HEK293 (cell line): ENCODE results near the gene PPDPF.

Source experiments
- BCL11A ChIP-seq: fragments of 450-650 bp; formaldehyde crosslinking; IDR thresholded peaks from 2 replicates; pipeline ENCODE4 v1.5.1; 2016; ENCODE audit warnings: low read depth, missing biosample characterization, missing genetic modification characterization
- GLI2 ChIP-seq: fragments of 450-650 bp; formaldehyde crosslinking; IDR thresholded peaks from 2 replicates; pipeline ENCODE4; 2017; ENCODE audit warnings: missing biosample characterization, missing genetic modification characterization, low read depth, borderline replicate concordance
- IKZF3 ChIP-seq: fragments of 450-650 bp; IDR thresholded peaks from 2 replicates; pipeline ENCODE4 v1.5.0; 2018; ENCODE audit warnings: missing biosample characterization, mild to moderate bottlenecking, missing genetic modification characterization, moderate library complexity
- KLF8 ChIP-seq: fragments of 450-650 bp; formaldehyde crosslinking; IDR thresholded peaks from 2 replicates; pipeline ENCODE4 v1.5.1; 2016; ENCODE audit warnings: missing biosample characterization, missing genetic modification characterization
- SP7 ChIP-seq: fragments of 450-650 bp; formaldehyde crosslinking; IDR thresholded peaks from 2 replicates; pipeline ENCODE4 v1.5.1; 2016; ENCODE audit warnings: missing biosample characterization, missing genetic modification characterization
- ZBTB17 ChIP-seq: fragments of 450-650 bp; formaldehyde crosslinking; IDR thresholded peaks from 2 replicates; pipeline ENCODE4 v1.5.1; 2016; ENCODE audit warnings: missing biosample characterization, missing genetic modification characterization
- ZBTB7A ChIP-seq: fragments of 450-650 bp; formaldehyde crosslinking; IDR thresholded peaks from 2 replicates; pipeline ENCODE4 v1.5.1; 2016; ENCODE audit warnings: low read depth, missing biosample characterization, missing genetic modification characterization
- ZFP69B ChIP-seq: fragments of 450-650 bp; formaldehyde crosslinking; IDR thresholded peaks from 2 replicates; pipeline ENCODE4 v1.5.1; 2016; ENCODE audit warnings: missing biosample characterization, missing genetic modification characterization
- ZNF114 ChIP-seq: fragments of 450-650 bp; formaldehyde crosslinking; IDR thresholded peaks from 2 replicates; pipeline ENCODE4 v1.5.0; 2017; ENCODE audit warnings: missing biosample characterization, missing genetic modification characterization
- ZNF2 ChIP-seq: fragments of 450-650 bp; formaldehyde crosslinking; IDR thresholded peaks from 2 replicates; pipeline ENCODE4 v1.5.1; 2016; ENCODE audit warnings: missing biosample characterization, missing genetic modification characterization
- ZNF239 ChIP-seq: fragments of 450-650 bp; formaldehyde crosslinking; IDR thresholded peaks from 2 replicates; pipeline ENCODE4 v1.5.1; 2016; ENCODE audit warnings: missing biosample characterization, missing genetic modification characterization
- ZNF529 ChIP-seq: fragments of 450-650 bp; formaldehyde crosslinking; IDR thresholded peaks from 2 replicates; pipeline ENCODE4 v1.5.1; 2017; ENCODE audit warnings: missing genetic modification characterization, missing biosample characterization; ENCODE audit not compliant: insufficient replicate concordance
- ZNF600 ChIP-seq: fragments of 450-650 bp; formaldehyde crosslinking; IDR thresholded peaks from 2 replicates; pipeline ENCODE4 v1.5.1; 2016; ENCODE audit warnings: missing biosample characterization, missing genetic modification characterization
- ZNF707 ChIP-seq: fragments of 450-650 bp; formaldehyde crosslinking; IDR thresholded peaks from 2 replicates; pipeline ENCODE4 v1.5.1; 2016; ENCODE audit warnings: missing biosample characterization, missing genetic modification characterization
- ZNF776 ChIP-seq: fragments of 450-650 bp; formaldehyde crosslinking; IDR thresholded peaks from 2 replicates; pipeline ENCODE4 v1.5.0; 2017; ENCODE audit warnings: missing biosample characterization, missing genetic modification characterization, borderline replicate concordance
- ZNF791 ChIP-seq: fragments of 450-650 bp; formaldehyde crosslinking; IDR thresholded peaks from 2 replicates; pipeline ENCODE4 v1.5.1; 2016; ENCODE audit warnings: missing biosample characterization, missing genetic modification characterization
- ZNF792 ChIP-seq: fragments of 450-650 bp; formaldehyde crosslinking; IDR thresholded peaks from 2 replicates; pipeline ENCODE4 v1.5.1; 2016; ENCODE audit warnings: missing biosample characterization, missing genetic modification characterization
- ZNF837 ChIP-seq: fragments of 450-650 bp; formaldehyde crosslinking; IDR thresholded peaks from 2 replicates; pipeline ENCODE4 v1.5.1; 2016; ENCODE audit warnings: missing biosample characterization, missing genetic modification characterization
- TF ChIP-seq, protein P1 (sequence below): fragments of 450-650 bp; formaldehyde crosslinking; IDR thresholded peaks from 2 replicates; pipeline ENCODE4 v1.5.1; 2016; ENCODE audit warnings: missing biosample characterization, missing genetic modification characterization
- TF ChIP-seq, protein P2 (sequence below): fragments of 450-650 bp; formaldehyde crosslinking; IDR thresholded peaks from 2 replicates; pipeline ENCODE4 v1.5.1; 2016; ENCODE audit warnings: missing biosample characterization, missing genetic modification characterization
- TF ChIP-seq, protein P3 (sequence below): fragments of 450-650 bp; formaldehyde crosslinking; IDR thresholded peaks from 2 replicates; pipeline ENCODE4 v1.5.1; 2017; ENCODE audit warnings: missing biosample characterization, missing genetic modification characterization
- TF ChIP-seq, protein P4 (sequence below): IDR thresholded peaks from 2 replicates; pipeline ENCODE4 v1.6.1; 2011; ENCODE audit warnings: mild to moderate bottlenecking, low read depth, low read length, borderline replicate concordance
- TF ChIP-seq, protein P5 (sequence below): fragments of 450-650 bp; formaldehyde crosslinking; IDR thresholded peaks from 2 replicates; pipeline ENCODE4 v1.5.1; 2016; ENCODE audit warnings: missing biosample characterization, missing genetic modification characterization

Gene PPDPF

DNA sequence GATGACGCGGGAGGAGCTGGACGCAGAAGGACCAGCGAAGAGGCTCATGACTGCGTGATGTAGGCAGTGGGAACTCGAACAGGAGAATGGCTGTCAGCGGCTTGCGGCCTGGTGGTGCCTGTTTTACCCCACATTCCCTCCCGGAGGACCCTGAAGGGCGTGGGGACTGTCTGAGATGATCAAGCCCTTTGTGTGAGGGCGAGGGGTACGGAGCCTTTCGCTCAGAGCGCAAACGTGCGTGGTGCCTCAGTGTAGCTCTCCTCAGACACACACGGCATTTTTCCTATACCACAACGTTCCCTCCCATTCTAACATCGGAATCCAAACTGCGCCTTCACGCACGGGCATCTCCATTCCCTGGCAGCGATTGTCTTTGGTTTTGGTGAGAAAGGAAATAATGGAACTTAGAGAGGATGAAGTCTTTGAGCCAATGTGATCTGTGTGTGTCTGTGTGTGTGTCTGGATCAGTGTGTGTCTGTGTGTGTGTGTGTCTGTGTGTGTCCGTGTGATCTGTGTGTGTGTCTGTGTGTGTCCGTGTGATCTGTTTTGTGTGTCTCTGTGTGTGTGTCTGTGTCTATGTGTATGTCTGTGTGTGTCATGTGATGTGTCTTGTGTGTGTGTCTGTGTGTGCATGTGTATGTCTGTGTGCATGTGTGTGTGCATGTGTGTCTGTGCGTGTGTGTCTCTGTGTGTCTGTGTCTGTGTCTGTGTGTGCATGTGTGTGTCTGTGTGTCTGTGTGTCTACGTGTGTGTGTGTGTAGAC lies 11.3 kb downstream of the PPDPF start (continued):
- TF ChIP-seq SP7 (tag by site-specific recombination) (peak; percentile 27; the same call in 1 of the 2 replicates), ZBTB7A (tag by site-specific recombination) (peak; percentile 94; the same call in 1 of the 2 replicates), ZNF2 (tag by site-specific recombination) (peak; percentile 77), ZBTB17 (tag by site-specific recombination) (0 out of 2 replicates have a peak, but pooled peaks have one; percentile 62), KLF8 (tag by site-specific recombination) (peak; percentile 49; the same call in 1 of the 2 replicates), BCL11A (peak; percentile 53; the same call in 1 of the 2 replicates), ZNF600 (tag by site-specific recombination) (peak; percentile 83), ZNF114 (tag by site-specific recombination) (no peak), ZNF239 (peak; percentile 82), ZNF837 (tag by site-specific recombination) (peak; percentile 91; the same call in 1 of the 2 replicates), ZNF707 (tag by site-specific recombination) (peak; percentile 52; the same call in 1 of the 2 replicates), ZNF529 (no peak), ZFP69B (tag by site-specific recombination) (peak; percentile 78), ZNF776 (no peak), ZNF791 (no peak), IKZF3 (no peak), ZNF792 (tag by site-specific recombination) (no peak), GLI2 (no peak)
- TF ChIP-seq, protein P1, sequence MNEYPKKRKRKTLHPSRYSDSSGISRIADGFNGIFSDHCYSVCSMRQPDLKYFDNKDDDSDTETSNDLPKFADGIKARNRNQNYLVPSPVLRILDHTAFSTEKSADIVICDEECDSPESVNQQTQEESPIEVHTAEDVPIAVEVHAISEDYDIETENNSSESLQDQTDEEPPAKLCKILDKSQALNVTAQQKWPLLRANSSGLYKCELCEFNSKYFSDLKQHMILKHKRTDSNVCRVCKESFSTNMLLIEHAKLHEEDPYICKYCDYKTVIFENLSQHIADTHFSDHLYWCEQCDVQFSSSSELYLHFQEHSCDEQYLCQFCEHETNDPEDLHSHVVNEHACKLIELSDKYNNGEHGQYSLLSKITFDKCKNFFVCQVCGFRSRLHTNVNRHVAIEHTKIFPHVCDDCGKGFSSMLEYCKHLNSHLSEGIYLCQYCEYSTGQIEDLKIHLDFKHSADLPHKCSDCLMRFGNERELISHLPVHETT: peak; percentile 79
- TF ChIP-seq, protein P2, sequence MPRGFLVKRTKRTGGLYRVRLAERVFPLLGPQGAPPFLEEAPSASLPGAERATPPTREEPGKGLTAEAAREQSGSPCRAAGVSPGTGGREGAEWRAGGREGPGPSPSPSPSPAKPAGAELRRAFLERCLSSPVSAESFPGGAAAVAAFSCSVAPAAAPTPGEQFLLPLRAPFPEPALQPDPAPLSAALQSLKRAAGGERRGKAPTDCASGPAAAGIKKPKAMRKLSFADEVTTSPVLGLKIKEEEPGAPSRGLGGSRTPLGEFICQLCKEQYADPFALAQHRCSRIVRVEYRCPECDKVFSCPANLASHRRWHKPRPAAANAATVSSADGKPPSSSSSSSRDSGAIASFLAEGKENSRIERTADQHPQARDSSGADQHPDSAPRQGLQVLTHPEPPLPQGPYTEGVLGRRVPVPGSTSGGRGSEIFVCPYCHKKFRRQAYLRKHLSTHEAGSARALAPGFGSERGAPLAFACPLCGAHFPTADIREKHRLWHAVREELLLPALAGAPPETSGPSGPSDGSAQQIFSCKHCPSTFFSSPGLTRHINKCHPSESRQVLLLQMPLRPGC (tag by site-specific recombination): 0 out of 2 replicates have a peak, but pooled peaks have one; percentile 32
- TF ChIP-seq, protein P3, sequence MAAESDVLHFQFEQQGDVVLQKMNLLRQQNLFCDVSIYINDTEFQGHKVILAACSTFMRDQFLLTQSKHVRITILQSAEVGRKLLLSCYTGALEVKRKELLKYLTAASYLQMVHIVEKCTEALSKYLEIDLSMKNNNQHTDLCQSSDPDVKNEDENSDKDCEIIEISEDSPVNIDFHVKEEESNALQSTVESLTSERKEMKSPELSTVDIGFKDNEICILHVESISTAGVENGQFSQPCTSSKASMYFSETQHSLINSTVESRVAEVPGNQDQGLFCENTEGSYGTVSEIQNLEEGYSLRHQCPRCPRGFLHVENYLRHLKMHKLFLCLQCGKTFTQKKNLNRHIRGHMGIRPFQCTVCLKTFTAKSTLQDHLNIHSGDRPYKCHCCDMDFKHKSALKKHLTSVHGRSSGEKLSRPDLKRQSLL (tag by site-specific recombination): no peak
- TF ChIP-seq, protein P4, sequence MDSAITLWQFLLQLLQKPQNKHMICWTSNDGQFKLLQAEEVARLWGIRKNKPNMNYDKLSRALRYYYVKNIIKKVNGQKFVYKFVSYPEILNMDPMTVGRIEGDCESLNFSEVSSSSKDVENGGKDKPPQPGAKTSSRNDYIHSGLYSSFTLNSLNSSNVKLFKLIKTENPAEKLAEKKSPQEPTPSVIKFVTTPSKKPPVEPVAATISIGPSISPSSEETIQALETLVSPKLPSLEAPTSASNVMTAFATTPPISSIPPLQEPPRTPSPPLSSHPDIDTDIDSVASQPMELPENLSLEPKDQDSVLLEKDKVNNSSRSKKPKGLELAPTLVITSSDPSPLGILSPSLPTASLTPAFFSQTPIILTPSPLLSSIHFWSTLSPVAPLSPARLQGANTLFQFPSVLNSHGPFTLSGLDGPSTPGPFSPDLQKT: no peak
- TF ChIP-seq, protein P5, sequence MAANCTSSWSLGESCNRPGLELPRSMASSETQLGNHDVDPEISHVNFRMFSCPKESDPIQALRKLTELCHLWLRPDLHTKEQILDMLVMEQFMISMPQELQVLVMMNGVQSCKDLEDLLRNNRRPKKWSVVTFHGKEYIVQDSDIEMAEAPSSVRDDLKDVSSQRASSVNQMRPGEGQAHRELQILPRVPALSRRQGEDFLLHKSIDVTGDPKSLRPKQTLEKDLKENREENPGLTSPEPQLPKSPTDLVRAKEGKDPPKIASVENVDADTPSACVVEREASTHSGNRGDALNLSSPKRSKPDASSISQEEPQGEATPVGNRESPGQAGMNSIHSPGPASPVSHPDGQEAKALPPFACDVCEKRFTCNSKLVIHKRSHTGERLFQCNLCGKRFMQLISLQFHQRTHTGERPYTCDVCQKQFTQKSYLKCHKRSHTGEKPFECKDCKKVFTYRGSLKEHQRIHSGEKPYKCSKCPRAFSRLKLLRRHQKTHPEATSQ (tag by site-specific recombination): no peak
- TF ChIP-seq, all 188 proteins: peak for 17
